ENCODE results near the gene EEIG2. TPM values are rescaled to one million over a fixed set of nuclear protein-coding genes. Genes with fewer than 3 reads are reported as not detected.

The EEIG2 gene
- total and polyA plus RNA-seq, 9 of the 15 experiments (the other 6 are each of a cell fraction or from before 2014, with no cell fraction given) = 6.1 to 26.9 (median 15.2) TPM

DNA sequence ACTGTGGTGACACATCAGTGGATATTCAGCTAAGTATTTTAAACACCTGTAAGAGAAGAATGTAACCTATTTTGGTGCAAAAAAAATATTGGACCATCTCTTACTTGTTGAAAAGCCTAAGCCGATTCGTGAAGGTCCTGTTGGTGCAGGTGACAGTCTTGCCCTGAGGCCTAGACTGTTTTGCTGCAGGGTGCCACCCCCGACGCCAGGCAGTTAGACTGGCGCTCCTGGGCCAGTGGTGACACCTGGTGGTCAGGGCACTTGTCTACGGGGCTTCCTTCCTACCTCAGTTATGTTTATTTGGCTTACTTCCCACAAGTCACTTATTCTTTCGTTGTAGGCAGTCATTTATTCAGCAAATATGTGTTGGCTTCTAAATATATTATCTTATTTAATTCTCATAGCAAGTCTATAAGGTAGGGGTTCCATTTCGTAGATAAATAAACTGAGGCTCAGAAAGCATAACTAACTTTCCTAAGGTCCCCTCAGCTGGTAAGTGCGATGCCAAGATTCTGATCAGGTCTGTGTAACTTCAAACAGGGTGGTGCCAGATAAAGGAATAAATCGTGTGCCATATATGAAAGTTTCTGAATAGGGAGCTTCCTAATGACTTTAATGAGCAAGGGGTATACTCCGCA, 1.9 kb downstream of the EEIG2 start (continued):
- TF ChIP-seq DPF2 (IDR thresholded peaks at IDR 0.05) = no peak
- TF ChIP-seq, protein P1, sequence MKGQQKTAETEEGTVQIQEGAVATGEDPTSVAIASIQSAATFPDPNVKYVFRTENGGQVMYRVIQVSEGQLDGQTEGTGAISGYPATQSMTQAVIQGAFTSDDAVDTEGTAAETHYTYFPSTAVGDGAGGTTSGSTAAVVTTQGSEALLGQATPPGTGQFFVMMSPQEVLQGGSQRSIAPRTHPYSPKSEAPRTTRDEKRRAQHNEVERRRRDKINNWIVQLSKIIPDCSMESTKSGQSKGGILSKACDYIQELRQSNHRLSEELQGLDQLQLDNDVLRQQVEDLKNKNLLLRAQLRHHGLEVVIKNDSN (CRISPR knock-in tag; IDR thresholded peaks at IDR 0.05) = no peak
- no peak for TF ChIP-seq CBFA2T3 (IDR thresholded peaks at IDR 0.05)
- TF ChIP-seq, protein P2, sequence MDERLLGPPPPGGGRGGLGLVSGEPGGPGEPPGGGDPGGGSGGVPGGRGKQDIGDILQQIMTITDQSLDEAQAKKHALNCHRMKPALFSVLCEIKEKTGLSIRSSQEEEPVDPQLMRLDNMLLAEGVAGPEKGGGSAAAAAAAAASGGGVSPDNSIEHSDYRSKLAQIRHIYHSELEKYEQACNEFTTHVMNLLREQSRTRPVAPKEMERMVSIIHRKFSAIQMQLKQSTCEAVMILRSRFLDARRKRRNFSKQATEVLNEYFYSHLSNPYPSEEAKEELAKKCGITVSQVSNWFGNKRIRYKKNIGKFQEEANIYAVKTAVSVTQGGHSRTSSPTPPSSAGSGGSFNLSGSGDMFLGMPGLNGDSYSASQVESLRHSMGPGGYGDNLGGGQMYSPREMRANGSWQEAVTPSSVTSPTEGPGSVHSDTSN (CRISPR knock-in tag; IDR thresholded peaks at IDR 0.05; ENCODE audit: low read depth) = no peak
- TF ChIP-seq, protein P2 (tag; conservative IDR thresholded peaks at IDR 0.05; ENCODE audit: low read depth) = 0 out of 2 replicates have a peak, but pooled peaks have one; percentile 12
- no peak for TF ChIP-seq ASH1L (IDR thresholded peaks at IDR 0.05; ENCODE audit: borderline replicate concordance, low read depth, partially characterized antibody)
- no peak for TF ChIP-seq TBP (optimal IDR thresholded peaks at IDR 0.05; ENCODE audit: low read depth, low read length)
- peak; percentile 93 for TF ChIP-seq SMC3 (conservative IDR thresholded peaks at IDR 0.05; ENCODE audit: insufficient read depth, low read depth, low read length)
- no peak for TF ChIP-seq SRSF9 (IDR thresholded peaks at IDR 0.05; ENCODE audit: borderline replicate concordance, low read depth, low read length)
- no peak for TF ChIP-seq CEBPB (tag; IDR thresholded peaks at IDR 0.05)
- no peak for TF ChIP-seq RBBP5 (IDR thresholded peaks at IDR 0.05; ENCODE audit: borderline replicate concordance, insufficient read depth, low read length, poor library complexity, severe bottlenecking)
- peak; percentile 42; the same call in 1 of the 2 replicates for TF ChIP-seq JUND (IDR thresholded peaks at IDR 0.05; ENCODE audit: borderline replicate concordance, low read depth, low read length)
- TF ChIP-seq JUND (tag; IDR thresholded peaks at IDR 0.05; ENCODE audit: borderline replicate concordance, low read depth, low read length) = peak; percentile 25; the same call in 1 of the 3 replicates
- no peak for TF ChIP-seq NONO (IDR thresholded peaks at IDR 0.05; ENCODE audit: low read depth in 2 of 2, low read length in 1 of 2)
- TF ChIP-seq ZNF165 (CRISPR knock-in tag; IDR thresholded peaks at IDR 0.05; ENCODE audit: borderline replicate concordance) = no peak
- no peak for TF ChIP-seq JUN (IDR thresholded peaks at IDR 0.05; ENCODE audit: borderline replicate concordance, low read depth, low read length)
- TF ChIP-seq JUN (CRISPR knock-in tag; IDR thresholded peaks at IDR 0.05; ENCODE audit: borderline replicate concordance) = no peak
- TF ChIP-seq ZNF24 (IDR thresholded peaks at IDR 0.05) = peak; percentile 61
- TF ChIP-seq, protein P3, sequence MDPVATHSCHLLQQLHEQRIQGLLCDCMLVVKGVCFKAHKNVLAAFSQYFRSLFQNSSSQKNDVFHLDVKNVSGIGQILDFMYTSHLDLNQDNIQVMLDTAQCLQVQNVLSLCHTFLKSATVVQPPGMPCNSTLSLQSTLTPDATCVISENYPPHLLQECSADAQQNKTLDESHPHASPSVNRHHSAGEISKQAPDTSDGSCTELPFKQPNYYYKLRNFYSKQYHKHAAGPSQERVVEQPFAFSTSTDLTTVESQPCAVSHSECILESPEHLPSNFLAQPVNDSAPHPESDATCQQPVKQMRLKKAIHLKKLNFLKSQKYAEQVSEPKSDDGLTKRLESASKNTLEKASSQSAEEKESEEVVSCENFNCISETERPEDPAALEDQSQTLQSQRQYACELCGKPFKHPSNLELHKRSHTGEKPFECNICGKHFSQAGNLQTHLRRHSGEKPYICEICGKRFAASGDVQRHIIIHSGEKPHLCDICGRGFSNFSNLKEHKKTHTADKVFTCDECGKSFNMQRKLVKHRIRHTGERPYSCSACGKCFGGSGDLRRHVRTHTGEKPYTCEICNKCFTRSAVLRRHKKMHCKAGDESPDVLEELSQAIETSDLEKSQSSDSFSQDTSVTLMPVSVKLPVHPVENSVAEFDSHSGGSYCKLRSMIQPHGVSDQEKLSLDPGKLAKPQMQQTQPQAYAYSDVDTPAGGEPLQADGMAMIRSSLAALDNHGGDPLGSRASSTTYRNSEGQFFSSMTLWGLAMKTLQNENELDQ (CRISPR knock-in tag; IDR thresholded peaks at IDR 0.05; ENCODE audit: borderline replicate concordance) = no peak
- TF ChIP-seq, protein P4, sequence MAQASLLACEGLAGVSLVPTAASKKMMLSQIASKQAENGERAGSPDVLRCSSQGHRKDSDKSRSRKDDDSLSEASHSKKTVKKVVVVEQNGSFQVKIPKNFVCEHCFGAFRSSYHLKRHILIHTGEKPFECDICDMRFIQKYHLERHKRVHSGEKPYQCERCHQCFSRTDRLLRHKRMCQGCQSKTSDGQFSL (CRISPR knock-in tag; IDR thresholded peaks at IDR 0.05) = no peak
- TF ChIP-seq, protein P4 (tag; IDR thresholded peaks at IDR 0.05) = no peak
- TF ChIP-seq RFX7 (CRISPR knock-in tag; IDR thresholded peaks at IDR 0.05) = no peak

Data from K562 (cell line).